ENCODE data around the gene USP24. TPM values are rescaled to one million over a fixed set of nuclear protein-coding genes. Genes with fewer than 3 reads are reported as not detected.

The USP24 gene
- polyA plus RNA-seq, 3 donors, result 46.2 to 46.4 (median 46.4) TPM

Other genes with a start within 250 kb of the USP24 start
- gene TMEM61, start 234.7 kb downstream of the USP24 start, polyA plus RNA-seq (ENCODE audit: insufficient read length in 3 of 3), result 1 to 10 TPM in 2 of 3 donors, under 1 TPM in 1; 0.87 to 1.4 (median 1.2) TPM
- gene BSND, start 216.4 kb downstream of the USP24 start, polyA plus RNA-seq (ENCODE audit: insufficient read length in 3 of 3), result 1 to 10 TPM; 4.6 to 5.9 (median 5.5) TPM
- 1 to 10 TPM; 1.1 to 1.6 (median 1.3) TPM for gene PCSK9, start 175.8 kb downstream of the USP24 start, polyA plus RNA-seq (ENCODE audit: insufficient read length in 3 of 3)

All from right renal cortex interstitium (tissue), 3 donors.